PFSK-1 (cell line): Measurements from ENCODE around the gene ZBTB22.

Source experiments
- FOXP2 ChIP-seq: optimal IDR thresholded peaks from 2 replicates; pipeline ENCODE3; 2011; ENCODE audit warnings: borderline replicate concordance, control low read depth, inconsistent platforms; ENCODE audit not compliant: insufficient read depth; ENCODE audit errors: extremely low read length, extremely low read depth
- POLR2AphosphoS5 ChIP-seq: IDR thresholded peaks from 2 replicates; pipeline ENCODE4 v1.6.1; 2012; ENCODE audit warnings: low read depth, mild to moderate bottlenecking, control low read depth, low read length, moderate library complexity
- REST ChIP-seq, 2 experiments: IDR thresholded peaks; 2 replicates each; pipeline versions ENCODE4 v1.6.1 to v1.8.0; 2011 to 2012; ENCODE audit warnings: low read depth in 2 of 2, low read length in 2 of 2, control low read depth in 1 of 2, inconsistent platforms in 1 of 2, mild to moderate bottlenecking in 1 of 2, moderate library complexity in 1 of 2; ENCODE audit not compliant: insufficient read depth in 1 of 2
- SIN3A ChIP-seq: IDR thresholded peaks from 2 replicates; pipeline ENCODE4 v1.6.1; 2012; ENCODE audit warnings: mild to moderate bottlenecking, low read length, moderate library complexity, borderline replicate concordance; ENCODE audit not compliant: insufficient read depth
- TAF1 ChIP-seq: IDR thresholded peaks from 2 replicates; pipeline ENCODE4 v1.6.1; 2012; ENCODE audit warnings: low read length, control low read depth, borderline replicate concordance; ENCODE audit not compliant: insufficient read depth

The ZBTB22 gene

GRCh38 chr6:33290459-33290858, 27.1 kb downstream of the ZBTB22 start:
- peak; percentile 50; the same call in 1 of the 2 replicates for TF ChIP-seq POLR2AphosphoS5
- no peak for TF ChIP-seq SIN3A
- TF ChIP-seq FOXP2 = no peak

GRCh38 chr6:33289784-33290315, 27.7 kb downstream of the ZBTB22 start:
- TF ChIP-seq TAF1 = no peak
- no peak for TF ChIP-seq SIN3A
- TF ChIP-seq FOXP2 = no peak

- TF ChIP-seq TAF1 = peak; percentile 80; the same call in 1 of the 2 replicates
- TF ChIP-seq REST (IDR thresholded peaks at IDR 0.05; ENCODE audit: insufficient read depth in 1 of 2, low read depth in 2 of 2, low read length in 2 of 2) = no peak
- TF ChIP-seq SIN3A = peak; percentile 96
- no peak for TF ChIP-seq FOXP2
- peak; percentile 77; the same call in 1 of the 2 replicates for TF ChIP-seq POLR2AphosphoS5
These were observed 28.4 kb downstream of the ZBTB22 start, which contains the start of the genes PFDN6 and WDR46 for GRCh38 chr6:33288921-33289783. Gene PFDN6 (plus strand): TSS chr6:33289601. CDS start chr6:33289857, 256 bp downstream. Gene WDR46 (minus strand): TSS chr6:33289239. CDS start chr6:33289170, 69 bp downstream.

GRCh38 chr6:33288141-33288920, 29.2 kb downstream of the ZBTB22 start:
- no peak for TF ChIP-seq POLR2AphosphoS5
- TF ChIP-seq SIN3A = no peak
- TF ChIP-seq TAF1 = no peak
- no peak for TF ChIP-seq REST (IDR thresholded peaks at IDR 0.05; ENCODE audit: insufficient read depth in 1 of 2, low read depth in 2 of 2, low read length in 2 of 2)
- no peak for TF ChIP-seq FOXP2

- TF ChIP-seq REST (IDR thresholded peaks at IDR 0.05; ENCODE audit: insufficient read depth in 1 of 2, low read depth in 2 of 2, low read length in 2 of 2) = no peak
- TF ChIP-seq SIN3A = no peak
- no peak for TF ChIP-seq TAF1
These were observed 30.3 kb downstream of the ZBTB22 start for GRCh38 chr6:33286946-33287914.
